ENCODE results near the gene RB1.

DNA sequence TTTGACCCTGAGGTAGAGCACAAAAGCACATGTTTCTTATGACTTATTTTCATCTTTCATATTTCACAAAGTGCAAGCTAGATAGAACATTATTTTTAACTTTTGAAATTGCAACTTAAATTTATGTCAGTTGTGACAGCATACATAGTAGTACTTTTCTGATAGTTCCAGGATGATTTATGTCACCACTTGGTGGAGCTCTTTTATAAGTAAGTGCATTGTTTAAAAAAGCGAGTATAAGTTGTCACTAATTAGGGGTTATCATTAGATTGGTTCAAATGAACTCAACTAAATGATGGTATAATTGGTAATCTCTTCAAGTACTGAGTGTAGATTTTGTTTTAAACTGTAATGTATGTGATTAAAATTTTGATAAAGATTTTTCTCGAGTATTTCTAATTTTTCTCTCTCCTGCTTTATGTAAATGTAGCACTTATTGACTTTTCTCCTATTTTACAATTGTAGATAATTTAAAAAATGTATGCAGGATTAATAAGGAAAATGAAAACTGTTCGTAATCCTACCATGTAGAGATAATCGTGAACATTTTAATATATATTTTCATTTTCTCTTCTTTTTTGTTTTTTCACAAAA, 31.1 kb downstream of the RB1 start:
- TF ChIP-seq EZH2 (IDR thresholded peaks at IDR 0.05; ENCODE audit: insufficient read depth, poor library complexity, severe bottlenecking) (no peak), EZH2phosphoT487 (IDR thresholded peaks at IDR 0.05; ENCODE audit: insufficient read depth, low read depth) (no peak)
